WTC11 (cell line): ENCODE measurements around the gene FAHD2A. TPM values are rescaled to one million over a fixed set of nuclear protein-coding genes. Genes with fewer than 3 reads are reported as not detected.

Source experiments
- ATAC-seq: fragments of 200-7000 bp; cut with Tn5 transposase; 2 replicates; pipeline ENCODE4 v1.10.0; 2021; ENCODE audit warnings: mild to moderate bottlenecking, moderate library complexity
- CTCF ChIA-PET: fragments of 300-600 bp; sonication (Branson Sonifier 250); formaldehyde crosslinking; loops from one replicate; lab custom pipeline; 2021; ENCODE audit warnings: antibody characterized with exemption; lab: Charles Lee
- POLR2A ChIA-PET: fragments of 350-600 bp; sonication (Branson Sonifier 250); formaldehyde crosslinking; loops from one replicate; lab custom pipeline; 2021; ENCODE audit warnings: antibody characterized with exemption; lab: Charles Lee
- DNase-seq: peaks from one replicate; pipeline ENCODE4 v3.0.0; 2021; ENCODE audit warnings: low spot score
- H3K27ac Mint-ChIP-seq: 2 replicates; pipeline ENCODE4 v1.8.0; 2021; ENCODE audit warnings: mixed read lengths
- H3K27me3 Mint-ChIP-seq: 2 replicates; pipeline ENCODE4 v1.8.0; 2021; ENCODE audit warnings: low read depth, mild to moderate bottlenecking, moderate library complexity, mixed read lengths
- H3K36me3 Mint-ChIP-seq: 2 replicates; pipeline ENCODE4 v1.8.0; 2021; ENCODE audit warnings: mixed read lengths
- H3K4me1 Mint-ChIP-seq: 2 replicates; pipeline ENCODE4 v1.8.0; 2022; ENCODE audit warnings: mixed read lengths
- H3K4me3 Mint-ChIP-seq: 2 replicates; pipeline ENCODE4 v1.8.0; 2021; ENCODE audit warnings: mild to moderate bottlenecking, moderate library complexity, mixed read lengths
- H3K9me3 Mint-ChIP-seq: 2 replicates; pipeline ENCODE4 v1.8.0; 2021; ENCODE audit warnings: mixed read lengths
- ATF1 ChIP-seq: sonication (generic); formaldehyde crosslinking; IDR thresholded peaks from 2 replicates; pipeline ENCODE4 v1.8.1; 2023; ENCODE audit warnings: mild to moderate bottlenecking, moderate library complexity, missing genetic modification reagents
- CREM ChIP-seq: sonication (generic); formaldehyde crosslinking; IDR thresholded peaks from 2 replicates; pipeline ENCODE4 v1.8.1; 2022; ENCODE audit warnings: mild to moderate bottlenecking, missing genetic modification reagents, moderate library complexity
- EMX1 ChIP-seq: fragments of 250-450 bp; sonication (Bioruptor Pico); IDR thresholded peaks from 2 replicates; pipeline ENCODE4 v1.8.0; 2021; ENCODE audit warnings: mild to moderate bottlenecking
- FOXK1 ChIP-seq: sonication (generic); formaldehyde crosslinking; IDR thresholded peaks from 2 replicates; pipeline ENCODE4 v1.8.0; 2022; ENCODE audit warnings: mild to moderate bottlenecking, moderate library complexity, missing genetic modification reagents
- GABPB1 ChIP-seq: sonication (generic); formaldehyde crosslinking; IDR thresholded peaks from 2 replicates; pipeline ENCODE4 v1.8.1; 2023; ENCODE audit warnings: mild to moderate bottlenecking, missing genetic modification reagents
- JUN ChIP-seq: sonication (generic); formaldehyde crosslinking; IDR thresholded peaks from 2 replicates; pipeline ENCODE4 v1.8.0; 2023; ENCODE audit warnings: mild to moderate bottlenecking, missing genetic modification reagents
- MAX ChIP-seq: sonication (generic); formaldehyde crosslinking; IDR thresholded peaks from 2 replicates; pipeline ENCODE4 v1.8.0; 2022; ENCODE audit warnings: mild to moderate bottlenecking, missing genetic modification reagents
- OVOL2 ChIP-seq: fragments of 250-450 bp; sonication (Bioruptor Pico); IDR thresholded peaks from 2 replicates; pipeline ENCODE4 v1.9.0; 2021; ENCODE audit warnings: mild to moderate bottlenecking, borderline replicate concordance
- RELA ChIP-seq: sonication (generic); formaldehyde crosslinking; IDR thresholded peaks from 2 replicates; pipeline ENCODE4 v1.8.1; 2022; ENCODE audit warnings: missing genetic modification reagents, mild to moderate bottlenecking, borderline replicate concordance
- SOX15 ChIP-seq: fragments of 250-450 bp; sonication (Bioruptor Pico); IDR thresholded peaks from 2 replicates; pipeline ENCODE4 v1.9.0; 2021; ENCODE audit warnings: mild to moderate bottlenecking
- SP1 ChIP-seq: sonication (generic); formaldehyde crosslinking; conservative IDR thresholded peaks from 2 replicates; pipeline ENCODE4 v1.8.1; 2022; ENCODE audit warnings: missing genetic modification reagents
- STAT6 ChIP-seq: sonication (generic); formaldehyde crosslinking; conservative IDR thresholded peaks from 2 replicates; pipeline ENCODE4 v1.8.1; 2023; ENCODE audit warnings: mild to moderate bottlenecking, low read depth, missing genetic modification reagents, moderate library complexity
- ZNF138 ChIP-seq: sonication (generic); formaldehyde crosslinking; conservative IDR thresholded peaks from 2 replicates; pipeline ENCODE4 v1.8.1; 2022; ENCODE audit warnings: mild to moderate bottlenecking, moderate library complexity, missing genetic modification reagents
- ZNF263 ChIP-seq: sonication (generic); formaldehyde crosslinking; IDR thresholded peaks from 2 replicates; pipeline ENCODE4 v1.8.1; 2022; ENCODE audit warnings: low read depth, mild to moderate bottlenecking, moderate library complexity, missing genetic modification reagents
- ZNF532 ChIP-seq: fragments of 250-450 bp; sonication (Bioruptor Pico); IDR thresholded peaks from 2 replicates; pipeline ENCODE4 v1.9.0; 2021; ENCODE audit warnings: mild to moderate bottlenecking, borderline replicate concordance
- ZNF671 ChIP-seq: fragments of 250-450 bp; sonication (Bioruptor Pico); IDR thresholded peaks from 2 replicates; pipeline ENCODE4 v1.8.0; 2021; ENCODE audit warnings: mild to moderate bottlenecking
- total RNA-seq: library from RNA; stranded (reverse); gene quantifications from 3 replicates; pipeline ENCODE4 v1.2.3, GENCODE V29; 2021
- TF ChIP-seq, protein P1 (sequence below): fragments of 250-450 bp; sonication (Bioruptor Pico); IDR thresholded peaks from 2 replicates; pipeline ENCODE4 v1.9.0; 2021; ENCODE audit warnings: mild to moderate bottlenecking
- TF ChIP-seq, protein P2 (sequence below): fragments of 200-600 bp; IDR thresholded peaks from 2 replicates; pipeline ENCODE4 v1.8.0; 2022; ENCODE audit warnings: antibody characterized with exemption
- TF ChIP-seq, protein P3 (sequence below): fragments of 250-450 bp; sonication (Bioruptor Pico); IDR thresholded peaks from 2 replicates; pipeline ENCODE4 v1.8.0; 2021; ENCODE audit warnings: mild to moderate bottlenecking

The FAHD2A gene
- total RNA-seq, 1 experiment from 2014 or later: 47.9 TPM

DNA sequence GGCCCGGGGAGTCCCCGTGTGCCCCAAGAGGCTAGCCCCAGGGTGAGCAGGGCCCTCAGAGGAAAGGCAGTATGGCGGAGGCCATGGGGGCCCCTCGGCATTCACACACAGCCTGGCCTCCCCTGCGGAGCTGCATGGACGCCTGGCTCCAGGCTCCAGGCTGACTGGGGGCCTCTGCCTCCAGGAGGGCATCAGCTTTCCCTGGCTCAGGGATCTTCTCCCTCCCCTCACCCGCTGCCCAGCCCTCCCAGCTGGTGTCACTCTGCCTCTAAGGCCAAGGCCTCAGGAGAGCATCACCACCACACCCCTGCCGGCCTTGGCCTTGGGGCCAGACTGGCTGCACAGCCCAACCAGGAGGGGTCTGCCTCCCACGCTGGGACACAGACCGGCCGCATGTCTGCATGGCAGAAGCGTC, 16.9 kb upstream of the FAHD2A start:
- DNase-seq: no peak
- no peak for ATAC-seq
- POLR2A ChIA-PET: no interaction called here

DNA sequence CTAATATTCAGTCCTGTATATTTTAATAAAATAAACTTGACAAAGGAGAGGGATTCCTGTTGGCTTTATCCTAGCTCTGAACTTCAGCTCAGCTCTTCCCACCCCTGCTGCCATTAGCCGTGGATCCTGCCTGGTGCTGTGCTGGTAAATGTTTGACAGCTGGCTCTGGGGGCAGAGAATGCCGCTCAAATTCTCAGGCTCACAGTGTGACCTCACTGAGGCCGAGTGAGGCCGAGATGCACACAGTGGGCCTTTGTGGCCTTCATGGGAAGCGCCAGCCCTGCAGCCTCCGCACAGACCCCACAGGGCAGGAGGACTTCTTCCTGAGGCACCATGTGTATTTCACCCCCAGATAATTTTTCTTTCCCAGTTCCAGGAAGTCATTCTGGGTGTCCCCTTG, 16.5 kb upstream of the FAHD2A start:
- TF ChIP-seq ZNF263 (CRISPR knock-in tag) (no peak), STAT6 (CRISPR knock-in tag) (no peak), ZNF138 (CRISPR knock-in tag) (no peak), JUN (CRISPR knock-in tag) (no peak)
- TF ChIP-seq, all 79 proteins: peak for 0
- H3K4me1 Mint-ChIP-seq: no peaks in the 10 kb centered on the region
- H3K27me3 Mint-ChIP-seq: peaks cover 18% of the 10 kb centered on the region
- DNase-seq (no peak), ATAC-seq (no peak)
- no peak overlapping the region for H3K27ac Mint-ChIP-seq
- no peaks in the 10 kb centered on the region for H3K36me3 Mint-ChIP-seq
- H3K9me3 Mint-ChIP-seq: no peaks in the 10 kb centered on the region
- CTCF ChIA-PET: interaction anchor here (1.1 to 2.3 kb wide), 2 partner anchors 37 to 154 kb away, joined by 3 to 12 read pairs; no protein-coding TSS in a partner anchor
- POLR2A ChIA-PET: no interaction called here
- no peak overlapping the region for H3K4me3 Mint-ChIP-seq

More for the DNA sequence above, 16.9 kb upstream of the FAHD2A start:
- Mint-ChIP-seq H3K27ac (no peak overlapping the region), H3K27me3 (peaks cover 18% of the 10 kb centered on the region), H3K4me3 (no peak overlapping the region), H3K4me1 (no peaks in the 10 kb centered on the region), H3K9me3 (no peaks in the 10 kb centered on the region), H3K36me3 (no peaks in the 10 kb centered on the region)
- CTCF ChIA-PET: interaction anchor here (1.1 to 2.3 kb wide), 4 partner anchors 18 to 154 kb away, joined by 3 to 12 read pairs (median 7); no protein-coding TSS in a partner anchor
- TF ChIP-seq SOX15 (no peak), ZNF532 (CRISPR knock-in tag) (no peak), CREM (CRISPR knock-in tag) (no peak), MAX (CRISPR knock-in tag) (no peak), GABPB1 (no peak), SP1 (CRISPR knock-in tag) (no peak), RELA (CRISPR knock-in tag) (no peak), ATF1 (CRISPR knock-in tag) (no peak), EMX1 (CRISPR knock-in tag) (no peak), ZNF671 (no peak), OVOL2 (CRISPR knock-in tag) (no peak), FOXK1 (CRISPR knock-in tag) (no peak)
- TF ChIP-seq, protein P1, sequence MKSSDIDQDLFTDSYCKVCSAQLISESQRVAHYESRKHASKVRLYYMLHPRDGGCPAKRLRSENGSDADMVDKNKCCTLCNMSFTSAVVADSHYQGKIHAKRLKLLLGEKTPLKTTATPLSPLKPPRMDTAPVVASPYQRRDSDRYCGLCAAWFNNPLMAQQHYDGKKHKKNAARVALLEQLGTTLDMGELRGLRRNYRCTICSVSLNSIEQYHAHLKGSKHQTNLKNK (CRISPR knock-in tag): no peak
- TF ChIP-seq, protein P2, sequence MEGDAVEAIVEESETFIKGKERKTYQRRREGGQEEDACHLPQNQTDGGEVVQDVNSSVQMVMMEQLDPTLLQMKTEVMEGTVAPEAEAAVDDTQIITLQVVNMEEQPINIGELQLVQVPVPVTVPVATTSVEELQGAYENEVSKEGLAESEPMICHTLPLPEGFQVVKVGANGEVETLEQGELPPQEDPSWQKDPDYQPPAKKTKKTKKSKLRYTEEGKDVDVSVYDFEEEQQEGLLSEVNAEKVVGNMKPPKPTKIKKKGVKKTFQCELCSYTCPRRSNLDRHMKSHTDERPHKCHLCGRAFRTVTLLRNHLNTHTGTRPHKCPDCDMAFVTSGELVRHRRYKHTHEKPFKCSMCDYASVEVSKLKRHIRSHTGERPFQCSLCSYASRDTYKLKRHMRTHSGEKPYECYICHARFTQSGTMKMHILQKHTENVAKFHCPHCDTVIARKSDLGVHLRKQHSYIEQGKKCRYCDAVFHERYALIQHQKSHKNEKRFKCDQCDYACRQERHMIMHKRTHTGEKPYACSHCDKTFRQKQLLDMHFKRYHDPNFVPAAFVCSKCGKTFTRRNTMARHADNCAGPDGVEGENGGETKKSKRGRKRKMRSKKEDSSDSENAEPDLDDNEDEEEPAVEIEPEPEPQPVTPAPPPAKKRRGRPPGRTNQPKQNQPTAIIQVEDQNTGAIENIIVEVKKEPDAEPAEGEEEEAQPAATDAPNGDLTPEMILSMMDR: no peak
- TF ChIP-seq, protein P3, sequence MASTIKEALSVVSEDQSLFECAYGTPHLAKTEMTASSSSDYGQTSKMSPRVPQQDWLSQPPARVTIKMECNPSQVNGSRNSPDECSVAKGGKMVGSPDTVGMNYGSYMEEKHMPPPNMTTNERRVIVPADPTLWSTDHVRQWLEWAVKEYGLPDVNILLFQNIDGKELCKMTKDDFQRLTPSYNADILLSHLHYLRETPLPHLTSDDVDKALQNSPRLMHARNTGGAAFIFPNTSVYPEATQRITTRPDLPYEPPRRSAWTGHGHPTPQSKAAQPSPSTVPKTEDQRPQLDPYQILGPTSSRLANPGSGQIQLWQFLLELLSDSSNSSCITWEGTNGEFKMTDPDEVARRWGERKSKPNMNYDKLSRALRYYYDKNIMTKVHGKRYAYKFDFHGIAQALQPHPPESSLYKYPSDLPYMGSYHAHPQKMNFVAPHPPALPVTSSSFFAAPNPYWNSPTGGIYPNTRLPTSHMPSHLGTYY (CRISPR knock-in tag): no peak
